ENCODE measurements around the gene PCDHGA11.
"Not testable (repeated sequence)": the region's sequence is repeated elsewhere in the genome, so short reads cannot be mapped to it uniquely, and the experiment has no call there.

The PCDHGA11 gene

DNA sequence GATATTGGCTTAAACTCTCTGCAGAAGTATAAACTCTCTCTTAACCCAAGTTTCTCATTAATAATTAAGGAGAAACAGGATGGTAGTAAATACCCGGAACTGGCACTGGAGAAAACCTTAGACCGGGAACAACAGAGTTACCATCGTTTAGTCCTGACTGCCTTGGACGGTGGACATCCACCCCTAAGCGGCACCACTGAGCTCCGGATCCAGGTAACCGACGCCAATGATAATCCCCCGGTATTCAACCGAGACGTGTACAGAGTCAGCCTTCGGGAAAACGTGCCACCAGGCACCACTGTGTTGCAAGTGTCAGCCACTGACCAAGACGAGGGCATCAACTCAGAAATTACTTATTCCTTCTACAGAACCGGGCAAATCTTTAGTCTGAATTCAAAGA lies 22.2 kb upstream of the PCDHGA11 start:
- DNase-seq (ENCODE audit: low spot score), result no peak

DNA sequence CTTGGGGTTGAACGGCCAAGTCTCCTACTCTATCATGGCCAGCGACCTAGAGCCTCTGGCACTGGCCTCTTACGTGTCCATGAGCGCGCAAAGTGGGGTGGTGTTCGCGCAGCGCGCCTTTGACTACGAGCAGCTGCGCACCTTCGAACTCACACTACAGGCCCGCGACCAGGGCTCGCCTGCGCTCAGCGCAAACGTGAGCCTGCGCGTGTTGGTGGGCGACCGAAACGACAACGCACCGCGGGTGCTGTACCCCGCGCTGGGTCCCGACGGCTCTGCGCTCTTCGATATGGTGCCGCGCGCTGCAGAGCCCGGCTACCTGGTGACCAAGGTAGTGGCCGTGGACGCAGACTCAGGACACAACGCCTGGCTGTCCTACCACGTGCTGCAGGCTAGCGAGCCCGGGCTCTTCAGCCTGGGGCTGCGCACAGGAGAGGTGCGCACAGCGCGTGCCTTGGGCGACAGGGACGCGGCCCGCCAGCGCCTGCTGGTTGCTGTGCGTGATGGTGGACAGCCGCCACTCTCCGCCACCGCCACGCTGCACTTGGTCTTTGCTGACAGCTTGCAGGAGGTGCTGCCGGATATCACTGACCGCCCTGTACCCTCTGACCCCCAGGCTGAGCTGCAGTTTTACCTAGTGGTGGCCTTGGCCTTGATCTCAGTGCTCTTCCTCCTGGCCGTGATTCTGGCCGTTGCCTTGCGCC lies 21.1 kb upstream of the PCDHGA11 start:
- no peak for DNase-seq (ENCODE audit: low spot score)

DNA sequence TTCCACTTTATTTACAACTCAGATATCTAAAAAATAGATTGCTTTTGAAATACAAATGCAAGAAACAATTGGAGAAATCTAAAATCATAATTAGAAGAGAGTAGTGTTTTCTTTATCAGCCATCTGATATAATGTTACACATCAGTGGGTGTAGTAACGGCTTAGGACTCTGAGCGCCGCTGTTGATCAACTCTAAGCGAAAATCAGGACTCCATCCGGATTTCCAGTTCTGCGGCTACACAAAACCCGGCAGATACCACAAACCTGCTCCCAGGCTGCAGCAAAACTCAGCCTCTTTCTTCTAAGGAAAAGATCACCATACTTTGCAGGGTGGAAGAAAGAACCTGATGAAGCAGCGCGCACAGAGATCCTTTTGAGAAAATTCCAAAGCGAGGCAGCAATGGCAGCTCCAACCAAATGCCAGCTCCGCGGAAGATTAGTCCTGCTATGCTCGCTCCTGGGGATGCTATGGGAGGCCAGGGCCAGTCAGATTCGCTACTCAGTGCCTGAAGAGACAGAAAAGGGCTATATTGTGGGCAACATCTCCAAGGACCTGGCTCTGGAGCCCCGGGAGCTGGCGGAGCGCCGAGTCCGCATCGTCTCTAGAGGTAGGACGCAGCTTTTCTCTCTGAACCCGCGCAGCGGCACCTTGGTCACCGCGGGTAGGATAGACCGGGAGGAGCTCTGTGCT lies 18.2 kb upstream of the PCDHGA11 start, which contains the start of gene PCDHGA9:
Gene PCDHGA9, plus strand, starts transcription at position 226 of the 691 bp plus-strand sequence. Its CDS starts 175 bp downstream, at position 401.
- no peak for DNase-seq (ENCODE audit: low spot score)

- DNase-seq (ENCODE audit: low spot score), result no peak
These were observed 17.5 kb upstream of the PCDHGA11 start for GRCh38 chr5:141403387-141403786.

DNA sequence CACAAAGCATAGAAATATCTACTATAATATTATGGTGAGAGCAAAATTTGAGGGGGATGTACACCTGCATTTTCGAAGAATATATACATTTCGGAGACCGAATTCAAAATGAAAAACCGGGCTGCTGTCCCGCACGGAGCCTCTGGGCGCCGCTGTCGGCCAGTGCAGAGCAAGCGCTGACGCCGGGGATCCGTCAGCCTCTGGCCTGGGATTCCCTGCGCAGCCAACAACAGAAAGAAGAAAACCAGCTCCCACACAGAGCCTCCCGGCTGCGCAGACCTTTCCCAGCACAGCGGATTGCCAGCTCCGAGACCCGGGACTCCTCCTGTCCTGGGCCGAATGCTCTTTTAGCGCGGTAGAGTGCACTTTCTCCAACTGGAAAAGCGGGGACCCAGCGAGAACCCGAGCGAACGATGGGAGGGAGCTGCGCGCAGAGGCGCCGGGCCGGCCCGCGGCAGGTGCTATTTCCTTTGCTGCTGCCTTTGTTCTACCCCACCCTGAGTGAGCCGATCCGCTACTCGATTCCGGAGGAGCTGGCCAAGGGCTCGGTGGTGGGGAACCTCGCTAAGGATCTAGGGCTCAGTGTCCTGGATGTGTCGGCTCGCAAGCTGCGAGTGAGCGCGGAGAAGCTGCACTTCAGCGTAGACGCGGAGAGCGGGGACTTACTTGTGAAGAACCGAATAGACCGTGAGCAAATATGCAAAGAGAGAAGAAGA lies 12.9 kb upstream of the PCDHGA11 start, which contains the start of gene PCDHGB6:
Gene PCDHGB6, plus strand, starts transcription at position 232 of the 716 bp plus-strand sequence. Its CDS starts 182 bp downstream, at position 414.
- peak; percentile 34 for DNase-seq (ENCODE audit: low spot score)

DNA sequence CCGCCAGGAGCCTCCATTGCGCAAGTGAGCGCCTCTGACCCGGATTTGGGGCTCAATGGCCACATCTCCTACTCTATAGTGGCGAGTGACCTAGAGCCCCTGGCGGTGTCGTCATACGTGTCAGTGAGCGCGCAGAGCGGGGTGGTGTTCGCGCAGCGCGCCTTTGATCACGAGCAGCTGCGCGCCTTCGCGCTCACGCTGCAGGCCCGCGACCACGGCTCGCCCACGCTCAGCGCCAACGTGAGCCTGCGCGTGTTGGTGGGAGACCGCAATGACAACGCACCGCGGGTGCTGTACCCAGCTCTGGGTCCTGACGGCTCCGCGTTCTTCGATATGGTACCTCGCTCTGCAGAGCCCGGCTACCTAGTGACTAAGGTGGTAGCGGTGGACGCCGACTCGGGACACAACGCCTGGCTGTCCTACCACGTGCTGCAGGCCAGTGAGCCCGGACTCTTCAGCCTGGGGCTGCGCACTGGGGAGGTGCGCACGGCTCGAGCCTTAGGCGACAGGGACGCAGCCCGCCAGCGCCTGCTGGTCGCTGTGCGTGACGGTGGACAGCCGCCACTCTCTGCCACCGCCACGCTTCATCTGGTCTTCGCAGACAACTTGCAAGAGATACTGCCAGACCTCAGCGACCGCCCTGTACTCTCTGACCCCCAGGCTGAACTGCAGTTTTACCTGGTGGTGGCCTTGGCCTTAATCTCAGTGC lies 11.1 kb upstream of the PCDHGA11 start:
- no peak for DNase-seq (ENCODE audit: low spot score)

- DNase-seq (ENCODE audit: low spot score), result peak; percentile 24
These were observed 9.3 kb upstream of the PCDHGA11 start for GRCh38 chr5:141411575-141411974.

- DNase-seq (ENCODE audit: low spot score), result peak; percentile 59
These were observed 7.9 kb upstream of the PCDHGA11 start, which contains the start of gene PCDHGA10 for GRCh38 chr5:141412854-141413539. Gene PCDHGA10 (plus strand): TSS chr5:141412987. CDS start chr5:141413176, 189 bp downstream.

- DNase-seq (ENCODE audit: low spot score), result no peak
These were observed 7.2 kb upstream of the PCDHGA11 start for GRCh38 chr5:141413540-141414069.

DNA sequence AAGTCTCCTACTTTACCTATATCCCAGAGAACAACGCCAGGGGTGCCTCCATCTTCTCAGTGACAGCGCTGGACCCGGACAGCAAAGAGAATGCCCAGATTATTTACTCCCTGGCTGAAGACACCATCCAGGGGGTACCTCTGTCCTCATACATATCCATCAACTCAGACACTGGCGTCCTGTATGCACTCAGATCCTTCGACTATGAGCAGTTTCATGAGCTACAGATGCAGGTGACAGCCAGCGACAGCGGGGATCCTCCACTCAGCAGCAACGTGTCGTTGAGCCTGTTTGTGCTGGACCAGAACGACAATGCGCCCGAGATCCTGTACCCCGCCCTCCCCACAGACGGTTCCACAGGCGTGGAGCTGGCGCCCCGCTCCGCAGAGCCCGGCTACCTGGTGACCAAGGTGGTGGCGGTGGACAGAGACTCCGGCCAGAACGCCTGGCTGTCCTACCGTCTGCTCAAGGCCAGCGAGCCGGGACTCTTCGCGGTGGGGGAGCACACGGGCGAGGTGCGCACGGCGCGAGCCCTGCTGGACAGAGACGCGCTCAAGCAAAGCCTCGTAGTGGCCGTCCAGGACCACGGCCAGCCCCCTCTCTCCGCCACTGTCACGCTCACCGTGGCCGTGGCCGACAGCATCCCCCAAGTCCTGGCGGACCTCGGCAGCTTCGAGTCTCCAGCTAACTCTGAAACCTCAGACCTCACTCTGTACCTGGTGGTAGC lies 6.1 kb upstream of the PCDHGA11 start:
- DNase-seq (ENCODE audit: low spot score), result not testable (repeated sequence)

GRCh38 chr5:141415275-141415618 lies 5.6 kb upstream of the PCDHGA11 start:
- not testable (repeated sequence) for DNase-seq (ENCODE audit: low spot score)

DNA sequence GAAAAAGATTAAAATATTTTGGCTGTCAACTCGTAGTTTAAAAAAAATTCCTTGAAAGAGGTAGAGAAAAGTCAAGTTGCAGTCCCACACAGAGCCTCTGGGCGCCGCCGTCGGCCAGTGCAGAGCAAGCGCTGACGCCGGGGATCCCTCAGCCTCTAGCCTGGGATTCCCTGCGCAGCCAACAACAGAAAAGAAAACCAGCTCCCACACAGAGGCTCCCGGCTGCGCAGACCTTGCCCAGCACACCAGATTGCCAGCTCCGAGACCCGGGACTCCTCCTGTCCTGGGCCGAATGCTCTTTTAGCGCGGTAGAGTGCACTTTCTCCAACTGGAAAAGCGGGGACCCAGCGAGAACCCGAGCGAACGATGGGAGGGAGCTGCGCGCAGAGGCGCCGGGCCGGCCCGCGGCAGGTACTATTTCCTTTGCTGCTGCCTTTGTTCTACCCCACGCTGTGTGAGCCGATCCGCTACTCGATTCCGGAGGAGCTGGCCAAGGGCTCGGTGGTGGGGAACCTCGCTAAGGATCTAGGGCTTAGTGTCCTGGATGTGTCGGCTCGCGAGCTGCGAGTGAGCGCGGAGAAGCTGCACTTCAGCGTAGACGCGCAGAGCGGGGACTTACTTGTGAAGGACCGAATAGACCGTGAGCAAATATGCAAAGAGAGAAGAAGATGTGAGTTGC lies 3.2 kb upstream of the PCDHGA11 start, which contains the start of gene PCDHGB7:
Gene PCDHGB7, plus strand, starts transcription at position 184 of the 679 bp plus-strand sequence. Its CDS starts 183 bp downstream, at position 367.
- peak; percentile 33 for DNase-seq (ENCODE audit: low spot score)

- no peak for DNase-seq (ENCODE audit: low spot score)
These were observed 1.6 kb upstream of the PCDHGA11 start for GRCh38 chr5:141419074-141419880.

- DNase-seq (ENCODE audit: low spot score), result no peak
These were observed 621 bp downstream of the PCDHGA11 start for GRCh38 chr5:141421489-141421855.

DNA sequence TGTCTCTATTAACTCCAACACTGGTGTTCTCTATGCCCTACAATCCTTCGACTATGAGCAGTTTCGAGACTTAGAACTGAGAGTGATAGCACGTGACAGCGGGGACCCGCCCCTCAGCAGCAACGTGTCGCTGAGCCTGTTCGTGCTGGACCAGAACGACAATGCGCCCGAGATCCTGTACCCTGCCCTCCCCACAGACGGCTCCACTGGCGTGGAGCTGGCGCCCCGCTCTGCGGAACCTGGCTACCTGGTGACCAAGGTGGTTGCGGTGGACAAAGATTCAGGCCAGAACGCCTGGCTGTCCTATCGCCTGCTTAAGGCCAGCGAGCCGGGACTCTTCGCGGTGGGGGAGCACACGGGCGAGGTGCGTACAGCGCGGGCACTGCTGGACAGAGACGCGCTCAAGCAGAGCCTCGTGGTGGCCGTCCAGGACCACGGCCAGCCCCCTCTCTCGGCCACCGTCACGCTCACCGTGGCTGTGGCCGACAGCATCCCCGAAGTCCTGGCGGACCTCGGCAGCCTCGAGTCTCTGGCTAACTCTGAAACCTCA lies 2.0 kb downstream of the PCDHGA11 start:
- DNase-seq (ENCODE audit: low spot score), result no peak

GRCh38 chr5:141427783-141428426 lies 7.1 kb downstream of the PCDHGA11 start:
- DNase-seq (ENCODE audit: low spot score), result no peak

- DNase-seq (ENCODE audit: low spot score), result peak; percentile 14
These were observed 9.7 kb downstream of the PCDHGA11 start, which contains the start of gene PCDHGA12 for GRCh38 chr5:141430332-141431113. Gene PCDHGA12 (plus strand): TSS chr5:141430507. CDS start chr5:141430760, 253 bp downstream.

Measured in CD4-positive, alpha-beta T cell treated with Interleukin-2 at 100 ng/mL for 4 hours (primary cell).